Fibroblast of skin of right biceps (primary cell): ENCODE results near the gene PPP1CA.

Experiments used
- DNase-seq: peaks from one replicate; pipeline ENCODE4 v3.0.0-alpha.2; 2013

PPP1CA gene

DNA sequence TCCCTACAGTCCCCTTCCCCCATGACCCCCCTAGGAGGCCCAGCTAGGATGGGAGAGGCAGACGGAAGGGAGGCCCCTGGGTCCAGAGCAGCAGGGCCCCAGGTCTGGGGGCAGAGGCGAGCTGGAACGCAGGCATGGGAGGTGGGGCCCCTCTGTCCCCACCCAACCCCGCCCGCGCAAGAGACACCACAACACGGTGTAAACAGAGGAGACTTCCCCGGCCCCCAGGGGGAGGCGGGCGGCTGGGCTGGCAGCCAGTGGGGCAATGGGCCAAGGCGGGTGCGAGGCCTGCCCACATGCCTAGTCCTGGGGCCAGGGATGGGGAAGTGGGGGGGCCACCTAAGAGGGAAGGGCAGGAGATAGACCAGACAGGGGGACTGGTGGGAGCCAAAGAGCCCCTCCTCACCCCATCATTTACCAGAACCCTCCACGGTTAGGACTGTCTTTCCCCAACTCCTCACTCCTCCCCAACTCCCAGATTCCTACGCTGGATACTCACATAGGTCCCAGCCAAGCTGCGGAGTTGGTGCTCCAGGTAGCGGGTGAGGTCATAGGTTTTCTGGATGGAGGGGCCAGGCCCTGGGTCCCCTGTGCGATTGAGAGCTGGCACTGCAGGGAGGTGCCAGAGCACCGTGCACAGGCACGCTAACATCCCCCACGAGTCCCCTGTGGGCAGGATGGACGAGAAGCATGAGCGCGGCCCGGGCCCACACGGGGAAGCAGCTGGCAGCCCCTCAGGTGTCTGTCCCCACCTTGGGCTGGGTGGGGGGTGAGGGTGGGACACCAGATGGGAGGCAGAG is 34.5 kb downstream of the PPP1CA start:
- DNase-seq: no peak

DNA sequence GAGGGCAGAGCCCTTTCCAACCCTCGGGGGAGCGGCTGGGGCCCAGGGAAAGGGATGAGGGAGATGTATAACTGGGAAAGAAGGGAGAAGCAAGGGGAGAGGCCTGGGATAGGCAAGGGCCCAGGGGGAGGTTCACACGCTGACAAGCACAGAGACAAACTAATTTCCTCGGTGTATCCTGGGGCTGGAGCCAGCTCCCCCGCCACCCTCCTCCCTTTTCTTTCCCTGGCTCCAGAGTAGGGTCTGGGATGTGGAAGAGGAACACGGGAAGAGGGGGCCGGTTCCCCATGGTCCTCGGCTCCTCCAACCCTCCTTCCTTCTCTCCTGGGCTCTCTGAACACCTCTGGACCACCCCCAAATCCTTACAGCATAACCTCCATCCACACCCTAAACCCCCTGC is 35.1 kb downstream of the PPP1CA start:
- DNase-seq: no peak

GRCh38 chr11:67365736-67366444 is 35.8 kb downstream of the PPP1CA start:
- no peak for DNase-seq

DNA sequence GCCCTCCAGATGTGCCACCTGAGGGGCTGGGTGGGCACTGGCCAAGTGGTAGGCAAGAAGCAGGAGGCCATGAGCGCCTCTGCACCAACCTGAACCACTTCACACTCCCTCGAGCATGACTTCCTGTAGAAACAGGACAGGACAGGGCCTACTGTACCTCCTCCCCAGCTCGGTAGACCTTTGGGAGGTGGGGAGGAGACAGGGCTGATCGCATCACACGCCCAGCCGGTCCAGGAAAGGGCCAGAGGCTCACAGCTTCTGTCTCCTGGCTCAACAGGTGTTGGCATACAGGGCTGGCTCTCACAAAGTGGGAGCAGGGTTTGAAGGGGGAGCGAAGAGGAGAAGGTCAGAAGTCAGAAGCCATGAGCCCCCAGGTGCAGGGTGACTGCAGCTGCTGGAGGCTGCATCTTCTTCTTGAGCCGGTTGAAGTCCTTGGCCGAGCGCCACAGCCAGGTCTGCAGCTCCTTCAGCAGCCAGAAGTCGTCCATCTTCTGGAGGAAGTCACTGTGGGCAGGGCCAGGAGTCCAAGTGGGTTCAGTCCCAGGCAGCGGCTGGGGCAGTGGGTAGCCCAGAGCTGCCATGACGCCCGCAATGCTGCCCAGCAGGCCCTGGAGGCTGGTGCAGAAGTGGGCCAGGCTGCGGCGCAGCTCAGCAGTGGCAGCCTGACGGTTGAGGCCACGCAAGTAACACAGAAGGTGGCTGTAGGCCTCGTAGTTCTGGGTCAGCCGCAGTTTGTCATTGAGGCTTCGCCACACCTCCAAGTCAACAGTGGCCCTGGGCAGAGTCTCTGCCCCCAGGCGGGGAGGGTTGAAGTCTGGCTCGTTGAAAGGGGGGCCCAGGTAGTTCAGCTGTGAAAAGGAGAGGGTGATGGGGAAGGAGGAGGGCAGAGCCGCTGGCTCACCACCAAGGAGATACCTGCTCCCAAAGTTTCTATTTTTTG is 36.6 kb downstream of the PPP1CA start:
- DNase-seq: no peak

DNA sequence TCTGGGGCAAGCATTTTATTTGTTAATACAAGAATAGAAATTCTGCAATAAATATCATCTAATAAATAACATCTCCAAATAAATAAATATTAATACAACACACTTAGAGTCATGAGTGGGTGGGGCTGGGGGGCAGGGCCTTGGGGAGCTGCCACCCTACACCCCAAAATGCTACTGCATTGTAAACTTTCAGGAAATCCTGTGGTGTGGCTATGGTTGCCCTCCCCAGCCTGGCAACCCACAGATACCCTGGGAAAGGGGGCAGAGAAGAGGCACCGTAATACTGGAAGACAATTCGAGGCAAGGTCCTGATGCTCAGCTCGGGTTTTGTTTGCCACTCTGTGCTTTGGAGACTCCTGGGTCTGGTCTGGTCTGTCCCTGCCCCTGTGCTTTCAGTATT is 37.5 kb downstream of the PPP1CA start:
- DNase-seq: no peak

GRCh38 chr11:67357831-67358670 is 43.6 kb downstream of the PPP1CA start:
- peak; percentile 54 for DNase-seq

DNA sequence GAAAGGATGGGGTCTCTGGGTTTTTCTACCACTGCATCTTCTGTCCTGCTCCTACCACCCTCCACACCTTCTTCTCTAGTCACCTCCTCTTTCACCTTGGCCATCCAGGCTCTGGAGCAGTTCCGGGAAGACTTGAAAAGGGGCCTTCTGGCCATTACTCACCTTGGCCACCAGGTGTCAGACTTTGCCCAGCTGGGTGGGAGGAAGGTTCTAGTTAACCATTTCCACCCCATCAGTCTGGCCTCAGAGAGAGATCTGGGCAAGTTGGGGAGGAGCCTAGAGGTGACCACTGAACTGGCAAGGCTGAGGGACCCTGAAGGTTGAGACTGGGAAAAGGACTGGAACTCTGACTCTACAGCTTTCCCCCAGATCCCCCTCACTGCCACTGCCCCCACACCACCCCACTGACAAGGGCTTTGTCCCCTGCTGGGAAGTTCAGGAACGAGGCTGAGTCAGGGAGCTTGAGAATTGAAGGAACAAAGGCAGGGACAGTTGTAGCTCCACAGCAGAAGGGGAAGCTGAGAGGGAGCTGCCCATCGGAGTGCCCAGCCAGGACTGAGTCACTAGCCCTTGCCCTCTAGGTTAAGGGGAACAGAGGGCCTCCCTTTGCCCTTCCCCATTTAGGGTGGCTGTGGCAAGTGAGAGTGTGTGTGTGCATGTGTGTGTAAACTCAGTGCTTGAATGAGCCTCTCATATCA is 44.6 kb downstream of the PPP1CA start:
- DNase-seq: peak; percentile 75

DNA sequence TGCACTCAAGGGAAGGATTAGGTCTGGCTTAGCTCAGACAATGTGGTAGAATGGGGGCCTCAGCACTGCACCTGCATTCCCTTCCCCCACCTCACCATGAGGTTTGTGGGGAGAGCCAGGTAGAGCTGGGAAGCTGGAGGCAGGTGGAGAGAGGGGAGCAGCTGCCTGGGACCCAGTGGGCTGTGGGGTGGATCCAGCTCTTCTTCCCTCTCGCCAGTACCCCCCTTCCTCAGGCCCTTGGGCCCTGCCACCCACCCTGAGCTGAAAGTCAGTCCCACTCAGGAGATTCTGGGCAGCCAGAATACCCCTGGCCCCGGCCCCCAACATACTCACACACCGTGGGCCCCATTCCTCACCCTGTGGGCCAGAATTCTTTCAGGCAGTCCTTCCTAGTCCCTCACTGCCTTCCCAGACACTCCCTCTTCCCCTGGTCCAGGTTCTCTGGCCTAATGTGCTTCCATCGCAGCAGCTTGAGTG is 45.2 kb downstream of the PPP1CA start:
- DNase-seq: no peak

DNA sequence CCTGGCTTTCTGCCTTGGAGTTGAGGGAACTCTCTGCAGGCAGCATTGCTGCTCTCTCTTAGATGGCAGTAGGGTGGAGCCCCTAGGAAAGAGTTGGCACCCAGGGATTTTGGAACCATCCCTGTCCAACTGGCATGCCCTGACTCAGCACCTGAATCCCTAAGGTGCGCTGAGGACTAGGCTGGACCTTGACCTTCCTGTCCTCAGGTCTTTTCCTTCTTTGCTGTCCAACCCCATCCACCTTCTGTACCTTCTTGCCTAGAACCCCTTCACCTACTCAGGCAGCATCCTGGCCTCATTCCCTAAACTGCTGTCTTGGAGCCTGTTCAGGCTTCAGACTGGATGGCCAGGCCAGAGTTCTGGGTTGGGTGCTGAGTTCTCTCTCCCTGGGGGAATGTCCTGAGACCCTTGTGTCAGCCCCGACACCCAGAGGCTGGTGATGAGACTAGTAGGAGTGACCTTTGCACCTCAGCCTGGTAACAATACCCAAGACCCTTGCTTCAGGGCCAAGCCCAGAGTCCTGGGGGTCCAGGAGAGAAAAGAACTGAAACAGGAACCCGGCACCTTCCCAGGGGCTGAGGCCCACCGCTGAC is 45.8 kb downstream of the PPP1CA start:
- DNase-seq: no peak

DNA sequence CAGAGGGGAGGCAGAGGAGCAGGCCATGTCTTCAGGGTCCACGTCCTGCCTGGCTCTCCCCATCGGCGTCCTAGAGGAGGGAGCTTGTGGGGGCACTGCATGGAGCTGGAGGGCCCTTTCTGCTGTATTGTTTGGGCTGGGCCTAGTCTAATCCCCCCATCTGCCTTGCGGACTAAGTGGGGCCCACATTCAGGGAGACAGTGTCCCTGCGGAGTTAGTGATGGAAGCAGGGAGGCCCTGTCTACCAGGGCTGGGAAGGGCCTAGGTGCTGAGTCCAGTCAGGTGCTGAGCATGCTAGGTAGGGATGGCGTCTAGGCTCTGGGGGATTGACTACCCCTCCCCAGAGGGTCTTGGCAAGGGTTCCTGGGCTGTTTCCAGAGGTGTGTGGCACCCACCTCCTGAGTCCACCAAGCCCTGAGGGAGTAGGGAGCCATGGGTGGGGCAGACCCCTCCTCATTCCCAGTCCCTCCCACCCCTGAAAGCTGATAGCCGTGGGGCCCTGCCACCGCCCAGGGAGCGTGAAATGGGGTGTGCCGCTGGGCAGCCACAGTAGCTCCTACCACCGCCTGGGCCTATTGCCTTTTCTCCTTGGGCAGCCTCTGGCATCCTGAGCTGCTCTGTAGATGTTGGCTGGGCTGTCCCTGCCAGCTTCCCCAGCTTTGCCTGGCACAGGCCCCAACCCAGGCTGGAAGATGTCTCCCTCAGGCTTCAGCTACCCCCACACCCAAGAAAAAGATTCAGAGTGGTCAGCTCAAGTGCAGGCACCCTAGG is 46.5 kb downstream of the PPP1CA start:
- DNase-seq: no peak

DNA sequence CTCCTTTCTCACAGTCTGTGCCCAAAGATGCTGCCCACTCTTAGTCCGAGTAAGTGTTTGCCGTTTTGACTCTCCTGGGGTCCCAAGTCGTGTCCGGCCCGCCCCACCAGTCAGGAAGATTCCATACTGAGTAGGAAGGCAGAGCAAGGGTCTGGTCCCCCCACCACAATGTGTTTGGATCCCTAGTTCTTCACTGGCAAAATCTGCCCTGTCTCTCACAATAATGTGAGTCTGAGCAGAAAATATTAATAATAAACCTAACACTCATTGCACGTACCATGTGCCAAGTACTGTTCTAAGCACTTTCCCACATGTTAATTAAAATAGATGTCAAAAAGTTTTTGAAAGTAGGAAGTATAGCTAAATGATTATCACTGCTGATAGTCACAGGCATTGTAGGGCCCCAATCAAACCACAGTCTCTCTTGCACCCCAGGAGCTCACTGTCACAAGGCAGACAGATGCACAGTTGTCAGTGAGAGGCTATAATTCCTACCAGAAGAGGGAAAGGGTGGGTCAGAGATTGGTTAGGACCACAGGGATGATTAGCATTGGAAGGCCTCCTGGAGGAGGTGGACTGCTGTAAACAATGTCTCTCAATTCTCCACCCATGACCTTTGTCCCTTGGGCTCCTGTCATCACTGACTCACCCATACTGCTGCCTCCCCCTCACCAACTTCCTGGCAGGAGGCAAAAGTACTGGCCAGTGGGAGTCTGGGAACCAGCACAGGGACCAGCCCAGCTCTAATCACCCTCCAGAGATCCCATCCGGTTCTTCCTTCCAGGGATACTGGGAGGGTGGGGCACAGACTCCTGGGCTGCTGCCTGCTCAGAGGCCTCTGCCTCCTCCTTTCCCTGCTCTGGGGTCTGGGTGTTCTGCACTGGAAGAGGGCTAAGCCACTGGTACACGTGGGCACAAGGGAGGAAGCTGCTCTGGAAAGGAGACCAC is 47.3 kb downstream of the PPP1CA start:
- DNase-seq: peak; percentile 92

- DNase-seq: peak; percentile 96
Observed at GRCh38 chr11:67353317-67354074, 48.2 kb downstream of the PPP1CA start, which contains the start of gene POLD4. Gene POLD4, minus strand, starts transcription at chr11:67353546. Its CDS starts 147 bp downstream, at chr11:67353399.

- no peak for DNase-seq
Observed at GRCh38 chr11:67352546-67353316, 48.9 kb downstream of the PPP1CA start.

DNA sequence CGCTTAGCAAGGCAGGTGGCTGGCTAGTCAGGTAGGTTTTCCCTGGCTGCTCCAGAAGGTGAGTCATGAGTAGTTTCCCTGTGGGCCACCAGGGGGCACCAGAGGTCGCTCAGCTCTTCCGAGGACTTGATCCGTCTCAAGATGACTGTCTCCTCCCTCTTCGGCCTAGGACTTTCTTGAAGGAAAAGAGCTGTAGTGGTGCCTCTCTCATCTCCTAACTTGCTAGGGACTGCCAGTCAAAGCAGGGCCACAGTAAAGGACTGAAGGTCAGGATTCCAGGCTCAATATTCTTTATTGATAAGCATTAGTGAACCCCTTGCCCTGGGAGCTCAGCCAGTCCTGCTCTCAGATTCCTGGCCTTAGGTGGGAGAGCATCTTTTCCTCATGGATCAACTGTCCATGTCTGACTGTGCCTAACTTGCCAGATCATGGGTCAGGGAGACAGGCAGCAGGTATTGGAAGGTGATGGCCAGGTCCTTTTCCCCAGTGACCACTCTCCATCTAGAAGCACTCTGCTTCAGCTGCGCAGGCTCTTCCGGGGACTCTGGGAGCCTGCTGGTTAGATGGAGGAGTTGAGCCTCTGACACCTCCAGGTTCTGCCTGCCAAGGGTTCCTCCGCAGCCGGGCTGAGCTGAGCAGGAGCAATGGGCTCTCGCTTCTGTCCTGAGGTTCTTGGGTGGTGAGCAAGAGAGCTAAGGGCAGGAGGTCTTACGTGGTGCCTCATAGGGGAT is 50.2 kb downstream of the PPP1CA start:
- DNase-seq: peak; percentile 71

DNA sequence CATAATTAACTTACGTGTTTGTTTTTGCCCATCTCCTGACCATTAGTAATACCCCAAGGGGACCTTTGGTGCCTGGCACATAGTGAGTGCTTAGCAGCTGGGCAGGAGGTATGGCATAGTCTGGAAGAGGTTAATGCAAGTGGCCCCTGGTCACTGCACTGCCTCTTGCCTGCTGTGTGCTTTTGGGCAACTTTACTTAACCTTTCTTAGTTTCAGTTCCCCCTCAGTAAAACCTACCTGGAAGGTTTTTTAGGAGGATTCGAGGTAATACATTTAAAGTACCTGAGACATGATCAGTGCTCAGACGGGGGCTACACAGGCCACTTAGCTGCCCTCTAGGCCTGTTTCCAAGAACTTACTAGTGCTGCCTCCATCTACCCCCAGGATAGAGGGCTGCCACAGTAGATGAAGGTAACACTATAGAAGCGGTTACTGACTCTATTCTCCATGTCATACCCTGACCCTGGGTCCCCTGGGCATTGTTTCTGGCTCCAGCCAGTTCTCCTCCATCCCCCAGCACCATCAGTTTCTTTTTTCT is 51.7 kb downstream of the PPP1CA start:
- DNase-seq: no peak

- DNase-seq: no peak
Observed at GRCh38 chr11:67349457-67349856, 52.2 kb downstream of the PPP1CA start.
